AG04450 (cell line): Measurements from ENCODE around the gene EPB41L1. TPM values are rescaled to one million over a fixed set of nuclear protein-coding genes. Genes with fewer than 3 reads are reported as not detected.

Experiments
- CTCF ChIA-PET: fragments of 300-600, 350-600 bp; formaldehyde crosslinking; extraction: SDS; loops from one replicate; lab custom pipeline; 2022; ENCODE audit warnings: antibody characterized with exemption, inconsistent platforms; lab: Charles Lee
- POLR2A ChIA-PET: fragments of 350-600 bp; formaldehyde crosslinking; extraction: SDS; loops from one replicate; lab custom pipeline; 2021; ENCODE audit warnings: antibody characterized with exemption, inconsistent platforms; lab: Yijun Ruan, JAX
- DNase-seq: peaks from one replicate; pipeline ENCODE4 v3.0.0-alpha.2; 2011; ENCODE audit warnings: low read depth, low spot score
- H3K27ac ChIP-seq: one replicate; pipeline ENCODE4 v1.5.1; 2012; ENCODE audit warnings: low read depth, low read length, control low read depth
- H3K27me3 ChIP-seq: one replicate; pipeline ENCODE4 v1.6.0; 2012; ENCODE audit warnings: low read length; ENCODE audit not compliant: control insufficient read depth, insufficient read depth
- H3K4me3 ChIP-seq: 2 replicates; pipeline ENCODE4 v1.5.1; 2011; ENCODE audit warnings: mild to moderate bottlenecking, low read depth, low read length, control low read depth
- H3K9me3 ChIP-seq: 2 replicates; pipeline ENCODE4 v1.5.1; 2012; ENCODE audit warnings: low read length; ENCODE audit not compliant: control insufficient read depth, insufficient read depth
- polyA plus RNA-seq: library from polyadenylated mRNA; depleted of rRNA; stranded (reverse); fragments of >200 nt; gene quantifications from 2 replicates; pipeline ENCODE4 v1.2.3, GENCODE V29; 2011
- TF ChIP-seq, protein P1 (sequence below): IDR thresholded peaks from 2 replicates; pipeline ENCODE4 v1.5.1; 2011; ENCODE audit warnings: low read depth, low read length, control low read depth, inconsistent platforms

EPB41L1 gene
- polyA plus RNA-seq, 1 experiment: 17.8 TPM

DNA sequence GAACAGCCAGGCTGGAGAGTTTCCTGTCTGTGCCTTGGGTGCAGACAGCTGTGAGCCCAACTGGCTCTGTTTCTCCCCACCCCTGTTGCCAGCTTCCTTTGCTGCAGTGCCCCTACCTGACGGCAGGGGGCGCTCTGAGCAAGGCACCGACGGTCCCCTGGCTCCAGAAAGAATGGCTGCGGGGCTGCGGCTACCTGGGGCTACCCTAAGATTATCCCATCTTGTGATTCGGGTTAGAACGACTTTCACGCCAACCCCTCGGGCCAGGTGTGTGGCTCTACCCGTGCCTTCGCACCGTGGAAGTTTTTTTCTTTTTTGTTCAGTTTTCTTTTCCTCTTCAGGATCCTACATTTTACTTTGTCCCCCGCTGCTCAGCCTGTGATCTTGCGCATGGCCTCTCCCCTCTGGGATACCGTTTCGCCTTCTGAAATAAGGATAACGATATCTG, 48.4 kb downstream of the EPB41L1 start:
- no peak for DNase-seq
- no peak overlapping the region for H3K4me3 ChIP-seq
- no peak overlapping the region for H3K27ac ChIP-seq
- H3K27me3 ChIP-seq: no peaks in the 10 kb centered on the region
- POLR2A ChIA-PET: interaction anchor here (0.5 to 0.7 kb wide), 2 partner anchors 10 to 559 kb away, joined by 3 to 8 read pairs; no protein-coding TSS in a partner anchor
- CTCF ChIA-PET: interaction anchor here (0.5 to 8.3 kb wide), 64 partner anchors 10 to 1538 kb away, joined by 3 to 108 read pairs (median 4); partner anchors contain the start of genes AAR2 and EPB41L1
- TF ChIP-seq, protein P1, sequence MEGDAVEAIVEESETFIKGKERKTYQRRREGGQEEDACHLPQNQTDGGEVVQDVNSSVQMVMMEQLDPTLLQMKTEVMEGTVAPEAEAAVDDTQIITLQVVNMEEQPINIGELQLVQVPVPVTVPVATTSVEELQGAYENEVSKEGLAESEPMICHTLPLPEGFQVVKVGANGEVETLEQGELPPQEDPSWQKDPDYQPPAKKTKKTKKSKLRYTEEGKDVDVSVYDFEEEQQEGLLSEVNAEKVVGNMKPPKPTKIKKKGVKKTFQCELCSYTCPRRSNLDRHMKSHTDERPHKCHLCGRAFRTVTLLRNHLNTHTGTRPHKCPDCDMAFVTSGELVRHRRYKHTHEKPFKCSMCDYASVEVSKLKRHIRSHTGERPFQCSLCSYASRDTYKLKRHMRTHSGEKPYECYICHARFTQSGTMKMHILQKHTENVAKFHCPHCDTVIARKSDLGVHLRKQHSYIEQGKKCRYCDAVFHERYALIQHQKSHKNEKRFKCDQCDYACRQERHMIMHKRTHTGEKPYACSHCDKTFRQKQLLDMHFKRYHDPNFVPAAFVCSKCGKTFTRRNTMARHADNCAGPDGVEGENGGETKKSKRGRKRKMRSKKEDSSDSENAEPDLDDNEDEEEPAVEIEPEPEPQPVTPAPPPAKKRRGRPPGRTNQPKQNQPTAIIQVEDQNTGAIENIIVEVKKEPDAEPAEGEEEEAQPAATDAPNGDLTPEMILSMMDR: peak; percentile 98
- no peaks in the 10 kb centered on the region for H3K9me3 ChIP-seq

DNA sequence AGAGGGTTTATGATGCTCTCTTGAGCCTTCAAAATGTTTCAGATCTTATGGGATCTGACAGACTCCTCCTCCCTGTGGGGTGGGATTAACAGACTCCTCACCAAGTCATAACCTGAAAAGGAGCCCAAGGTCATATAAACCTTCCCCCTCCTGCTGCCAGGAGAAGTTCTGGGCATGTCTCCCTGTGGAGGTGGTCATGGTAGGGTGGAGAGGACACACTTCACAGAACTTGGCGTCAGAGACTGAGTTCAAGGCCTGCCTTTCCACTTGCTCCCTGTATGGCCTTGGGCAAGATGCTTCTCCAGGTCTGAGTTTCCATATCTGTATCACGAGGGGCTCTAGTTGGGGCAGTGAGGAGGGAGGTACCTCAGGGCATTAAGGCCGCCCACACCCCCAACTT, 49.3 kb downstream of the EPB41L1 start:
- TF ChIP-seq, protein P1: no peak
- DNase-seq: no peak
- no peaks in the 10 kb centered on the region for H3K9me3 ChIP-seq
- CTCF ChIA-PET: interaction anchor here (0.6 to 8.3 kb wide), 9 partner anchors 11 to 267 kb away, joined by 3 to 108 read pairs (median 20); partner anchors contain the start of gene EPB41L1
- POLR2A ChIA-PET: no interaction called here
- no peak overlapping the region for H3K4me3 ChIP-seq
- H3K27ac ChIP-seq: no peak overlapping the region
- no peaks in the 10 kb centered on the region for H3K27me3 ChIP-seq

DNA sequence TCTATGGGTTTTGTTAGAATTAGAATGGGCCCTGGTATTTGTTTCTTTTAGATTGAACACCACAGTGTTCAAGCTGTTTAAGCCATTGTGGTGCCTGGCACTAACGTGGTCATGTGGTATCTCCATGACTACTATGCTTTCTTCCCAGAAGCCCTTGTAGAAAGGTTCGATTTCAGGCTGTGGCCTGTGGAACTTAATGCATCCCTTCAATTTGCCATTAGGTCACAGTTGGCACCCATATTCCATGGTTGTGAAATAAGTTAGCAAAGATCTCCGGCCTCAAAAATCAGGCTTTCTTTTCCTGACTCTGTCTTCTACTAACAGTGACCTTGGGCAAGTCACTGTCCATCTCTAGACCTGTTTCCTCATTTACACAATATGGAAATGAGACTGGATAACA, 50.5 kb downstream of the EPB41L1 start:
- Histone ChIP-seq H3K4me3 (no peak overlapping the region), H3K9me3 (no peaks in the 10 kb centered on the region), H3K27me3 (no peaks in the 10 kb centered on the region), H3K27ac (no peak overlapping the region)
- TF ChIP-seq, protein P1: no peak
- ChIA-PET POLR2A (no interaction called here), CTCF (no interaction called here)
- DNase-seq: no peak

DNA sequence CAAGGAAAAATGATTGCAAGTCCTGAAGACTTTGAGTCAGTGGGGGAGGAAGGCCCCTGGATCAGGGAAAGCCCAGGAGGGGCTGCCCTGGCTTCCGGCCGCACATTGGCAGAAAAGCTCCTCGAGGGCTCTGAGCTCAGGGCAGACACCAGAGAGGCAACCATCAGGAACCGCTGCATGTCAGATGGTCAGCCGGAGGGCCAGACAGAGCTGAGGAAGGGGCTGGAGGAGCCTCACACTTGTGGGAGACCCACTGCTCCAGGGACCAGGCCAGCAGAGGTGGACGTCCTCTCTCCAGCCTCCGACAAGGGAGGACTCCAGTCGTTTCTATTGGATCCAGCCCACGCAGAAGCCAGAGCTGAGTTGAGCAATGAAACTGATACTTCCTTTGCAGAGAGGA, 51.5 kb downstream of the EPB41L1 start:
- no peaks in the 10 kb centered on the region for H3K27me3 ChIP-seq
- no peak overlapping the region for H3K4me3 ChIP-seq
- TF ChIP-seq, protein P1: no peak
- POLR2A ChIA-PET: no interaction called here
- no peak overlapping the region for H3K27ac ChIP-seq
- DNase-seq: no peak
- H3K9me3 ChIP-seq: no peaks in the 10 kb centered on the region
- CTCF ChIA-PET: no interaction called here

DNA sequence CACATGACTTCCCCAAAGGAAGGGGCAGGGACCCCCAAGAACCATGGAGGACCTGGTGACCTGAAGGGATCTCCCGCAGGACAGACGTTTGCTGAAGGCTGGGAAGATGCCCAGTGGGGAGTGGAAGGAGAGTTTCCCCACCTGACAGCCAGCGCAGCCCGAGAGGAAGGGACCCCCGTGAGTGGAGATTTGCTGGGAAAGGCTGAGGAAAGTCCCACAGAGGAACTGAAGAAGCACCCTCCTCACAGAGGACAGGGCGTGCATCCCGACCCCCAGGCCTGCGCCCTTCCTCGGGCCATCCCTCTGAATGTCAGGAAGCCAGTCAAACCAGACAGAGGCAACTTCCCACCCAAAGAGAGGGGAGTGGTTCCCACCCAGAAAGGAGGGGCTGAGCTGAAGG, 52.1 kb downstream of the EPB41L1 start:
- ChIA-PET CTCF (no interaction called here), POLR2A (no interaction called here)
- H3K27me3 ChIP-seq: no peaks in the 10 kb centered on the region
- no peak overlapping the region for H3K4me3 ChIP-seq
- DNase-seq: no peak
- no peaks in the 10 kb centered on the region for H3K9me3 ChIP-seq
- H3K27ac ChIP-seq: no peak overlapping the region
- TF ChIP-seq, protein P1: no peak
